COLO668 (cell line): ENCODE results near the gene RBM15.

Source experiments
- DNase-seq: peaks from one replicate; lab custom pipeline; 2025; ENCODE audit not compliant: unreplicated experiment; lab: John Stamatoyannopoulos, UW

Gene RBM15

GRCh38 chr1:110319332-110320167, 19.6 kb upstream of the RBM15 start:
- DNase-seq, result no peak

- DNase-seq, result no peak
Observed at GRCh38 chr1:110320168-110320518, 19.0 kb upstream of the RBM15 start.

GRCh38 chr1:110321045-110321444, 18.1 kb upstream of the RBM15 start:
- no peak for DNase-seq

GRCh38 chr1:110321846-110322245, 17.3 kb upstream of the RBM15 start:
- no peak for DNase-seq

GRCh38 chr1:110324667-110325066, 14.5 kb upstream of the RBM15 start:
- DNase-seq, result no peak

GRCh38 chr1:110326826-110327225, 12.4 kb upstream of the RBM15 start:
- no peak for DNase-seq

GRCh38 chr1:110328274-110328673, 10.9 kb upstream of the RBM15 start:
- DNase-seq, result no peak

- no peak for DNase-seq
Observed at GRCh38 chr1:110328700-110329099, 10.5 kb upstream of the RBM15 start.

- DNase-seq, result no peak
Observed at GRCh38 chr1:110335265-110335664, 3.9 kb upstream of the RBM15 start.

- no peak for DNase-seq
Observed at GRCh38 chr1:110336300-110337039, 2.7 kb upstream of the RBM15 start.

GRCh38 chr1:110337704-110338308, 1.4 kb upstream of the RBM15 start:
- DNase-seq, result peak; percentile 82

- DNase-seq, result peak; percentile 96
Observed at GRCh38 chr1:110338309-110338885, 780 bp upstream of the RBM15 start.

- DNase-seq, result peak; percentile 78
Observed at GRCh38 chr1:110339407-110340206, 430 bp downstream of the RBM15 start.

- no peak for DNase-seq
Observed at GRCh38 chr1:110340207-110340468, 961 bp downstream of the RBM15 start.

- peak; percentile 59 for DNase-seq
Observed at GRCh38 chr1:110341146-110341871, 2.1 kb downstream of the RBM15 start.

- no peak for DNase-seq
Observed at GRCh38 chr1:110341872-110342331, 2.7 kb downstream of the RBM15 start.

GRCh38 chr1:110343249-110343648, 4.1 kb downstream of the RBM15 start:
- no peak for DNase-seq

- DNase-seq, result no peak
Observed at GRCh38 chr1:110344152-110344551, 5.0 kb downstream of the RBM15 start.

- no peak for DNase-seq
Observed at GRCh38 chr1:110345480-110345879, 6.3 kb downstream of the RBM15 start.

- no peak for DNase-seq
Observed at GRCh38 chr1:110346690-110347089, 7.5 kb downstream of the RBM15 start.
